GM23338 (cell line): ENCODE data around the gene ITPR2. TPM values are rescaled to one million over a fixed set of nuclear protein-coding genes. Genes with fewer than 3 reads are reported as not detected.

Source experiments
- ATAC-seq: fragments of 200-7000 bp; cut with Tn5 transposase; 3 replicates; pipeline ENCODE4 v1.9.1; 2020
- DNase-seq: peaks from one replicate; pipeline ENCODE4 v3.0.0-alpha.2; 2015; ENCODE audit warnings: low spot score
- H2AFZ ChIP-seq: fragments of 200-600 bp; sonication (generic); 2 replicates; pipeline ENCODE4 v1.8.0; 2016; ENCODE audit warnings: antibody characterized with exemption, mild to moderate bottlenecking, moderate library complexity
- H3F3A ChIP-seq: fragments of 200-600 bp; sonication (generic); replicated peaks from 2 replicates; pipeline ENCODE4 v1.8.0; 2017; ENCODE audit warnings: antibody characterized with exemption, mixed run types, low read depth
- H3K27ac ChIP-seq: fragments of 200-600 bp; sonication (generic); 2 replicates; pipeline ENCODE4 v1.6.1; 2016; ENCODE audit warnings: low read depth
- H3K27me3 ChIP-seq: fragments of 200-600 bp; sonication (generic); 2 replicates; pipeline ENCODE4 v1.8.0; 2016; ENCODE audit warnings: mild to moderate bottlenecking, mixed run types, moderate library complexity; ENCODE audit not compliant: insufficient read depth
- H3K36me3 ChIP-seq: fragments of 200-600 bp; sonication (generic); 2 replicates; pipeline ENCODE4 v1.8.0; 2016; ENCODE audit warnings: mild to moderate bottlenecking; ENCODE audit not compliant: insufficient read depth
- H3K4me1 ChIP-seq: fragments of 200-600 bp; sonication (generic); 2 replicates; pipeline ENCODE4 v1.8.0; 2016; ENCODE audit warnings: mild to moderate bottlenecking, moderate library complexity; ENCODE audit not compliant: insufficient read depth
- H3K4me2 ChIP-seq: fragments of 200-600 bp; sonication (generic); 2 replicates; pipeline ENCODE4 v1.7.1; 2017; ENCODE audit warnings: mixed run types
- H3K4me3 ChIP-seq: fragments of 200-600 bp; sonication (generic); 2 replicates; pipeline ENCODE4 v1.6.1; 2016; ENCODE audit warnings: mixed run types
- H3K79me2 ChIP-seq: fragments of 200-600 bp; sonication (generic); replicated peaks from 2 replicates; pipeline ENCODE4 v1.8.0; 2017; ENCODE audit warnings: mild to moderate bottlenecking; ENCODE audit not compliant: insufficient read depth
- H3K9me2 ChIP-seq: fragments of 200-600 bp; sonication (generic); 2 replicates; pipeline ENCODE4 v1.8.0; 2017; ENCODE audit not compliant: insufficient read depth
- H4K20me1 ChIP-seq: fragments of 200-600 bp; sonication (generic); replicated peaks from 2 replicates; pipeline ENCODE4 v1.8.0; 2017; ENCODE audit warnings: mild to moderate bottlenecking; ENCODE audit not compliant: insufficient read depth
- H3K27ac Mint-ChIP-seq: 2 replicates; pipeline ENCODE4 v1.8.0; 2020; ENCODE audit warnings: inconsistent platforms, mild to moderate bottlenecking, moderate library complexity, mixed read lengths
- H3K27me3 Mint-ChIP-seq: 3 replicates; pipeline ENCODE4 v1.8.0; 2022; ENCODE audit warnings: low read depth, mild to moderate bottlenecking, moderate library complexity, mixed read lengths, inconsistent platforms; ENCODE audit not compliant: insufficient read depth, poor library complexity
- H3K36me3 Mint-ChIP-seq: 3 replicates; pipeline ENCODE4 v1.8.0; 2021; ENCODE audit warnings: low read depth, mild to moderate bottlenecking, inconsistent platforms, moderate library complexity, mixed read lengths
- H3K4me1 Mint-ChIP-seq: 3 replicates; pipeline ENCODE4 v1.8.0; 2020; ENCODE audit warnings: mild to moderate bottlenecking, inconsistent platforms, mixed read lengths
- H3K4me3 Mint-ChIP-seq: 3 replicates; pipeline ENCODE4 v1.8.0; 2021; ENCODE audit warnings: moderate library complexity, mild to moderate bottlenecking, inconsistent platforms, mixed read lengths
- H3K9me3 Mint-ChIP-seq: 3 replicates; pipeline ENCODE4 v1.8.0; 2020; ENCODE audit warnings: moderate library complexity, mild to moderate bottlenecking, inconsistent platforms, mixed read lengths
- CREB1 ChIP-seq: fragments of 250-450 bp; sonication (Bioruptor Pico); IDR thresholded peaks from 2 replicates; pipeline ENCODE4 v1.5.0; 2020; ENCODE audit warnings: low read depth, mild to moderate bottlenecking, moderate library complexity
- CTCF ChIP-seq, 2 experiments: fragments of 200-600 bp in 1 of 2; sonication (generic) in 1 of 2; conservative IDR thresholded peaks; 2 replicates each; pipeline versions ENCODE4 v1.5.1 to v1.6.1; 2016 to 2017; ENCODE audit warnings: antibody characterized with exemption in 2 of 2, low read depth in 2 of 2, mild to moderate bottlenecking in 2 of 2, moderate library complexity in 1 of 2
- ETS1 ChIP-seq: IDR thresholded peaks from 2 replicates; pipeline ENCODE4 v1.6.1; 2016; ENCODE audit warnings: antibody characterized with exemption
- EZH2 ChIP-seq: fragments of 200-600 bp; sonication (generic); IDR thresholded peaks from one replicate; pipeline ENCODE4 v1.8.0; 2017; ENCODE audit warnings: antibody characterized with exemption, mild to moderate bottlenecking, low read depth; ENCODE audit not compliant: unreplicated experiment
- EZH2phosphoT487 ChIP-seq: fragments of 200-600 bp; sonication (generic); IDR thresholded peaks from one replicate; pipeline ENCODE4 v1.8.1; 2018; ENCODE audit warnings: antibody characterized with exemption; ENCODE audit not compliant: unreplicated experiment
- JUNB ChIP-seq: IDR thresholded peaks from one replicate; pipeline ENCODE4 v1.6.1; 2016; ENCODE audit warnings: antibody characterized with exemption; ENCODE audit not compliant: unreplicated experiment
- NANOG ChIP-seq: IDR thresholded peaks from 2 replicates; pipeline ENCODE4 v1.6.1; 2016; ENCODE audit warnings: antibody characterized with exemption, borderline replicate concordance
- POLR2AphosphoS5 ChIP-seq: IDR thresholded peaks from 2 replicates; pipeline ENCODE4 v1.6.1; 2016; ENCODE audit warnings: antibody characterized with exemption, low read depth
- REST ChIP-seq: IDR thresholded peaks from one replicate; pipeline ENCODE4 v1.6.1; 2018; ENCODE audit warnings: antibody characterized with exemption; ENCODE audit not compliant: unreplicated experiment
- STAT1 ChIP-seq: IDR thresholded peaks from one replicate; pipeline ENCODE4 v1.6.1; 2016; ENCODE audit warnings: antibody characterized with exemption; ENCODE audit not compliant: unreplicated experiment
- ZNF114 ChIP-seq: fragments of 250-450 bp; sonication (Bioruptor Pico); IDR thresholded peaks from 2 replicates; pipeline ENCODE4 v1.5.0; 2020; ENCODE audit warnings: mild to moderate bottlenecking, moderate library complexity
- ZNF331 ChIP-seq: fragments of 250-450 bp; sonication (Bioruptor Pico); IDR thresholded peaks from 2 replicates; pipeline ENCODE4 v1.5.0; 2020; ENCODE audit warnings: low read depth, mild to moderate bottlenecking, moderate library complexity
- ZNF462 ChIP-seq: fragments of 250-450 bp; sonication (Bioruptor Pico); IDR thresholded peaks from 2 replicates; pipeline ENCODE4 v1.5.0; 2020; ENCODE audit warnings: mild to moderate bottlenecking, moderate library complexity
- polyA plus RNA-seq: library from polyadenylated mRNA; unstranded; fragments of >200 nt; fragmentation: Nextera tagmentation; extraction: Ambion mirVana; gene quantifications from 2 replicates; pipeline ENCODE4 v1.2.1, GENCODE V29; 2016
- total RNA-seq: library from RNA; depleted of rRNA; stranded (reverse); fragments of >200 nt; shearing (Covaris generic); gene quantifications from 2 replicates; pipeline ENCODE4 v1.2.3, GENCODE V29; 2014

ITPR2 gene
- total and polyA plus RNA-seq, 2 experiments from 2014 or later, result 44.5 to 65.2 TPM

GRCh38 chr12:26551385-26551784 lies 281.6 kb downstream of the ITPR2 start:
- ATAC-seq, result no peak
- no peak overlapping the region for H2AFZ ChIP-seq

More at GRCh38 chr12:26551385-26551784, 281.6 kb downstream of the ITPR2 start:
- Histone ChIP-seq H3K4me2 (no peak overlapping the region), H3K9me2 (no peaks in the 10 kb centered on the region; the same call in 1 of the 2 replicates), H3K4me1 (no peaks in the 10 kb centered on the region), H3K27ac (no peak overlapping the region), H3K27me3 (no peaks in the 10 kb centered on the region), H4K20me1 (no peaks in the 10 kb centered on the region), H3K4me3 (no peak overlapping the region), H3F3A (no peaks in the 10 kb centered on the region), H3K36me3 (peaks cover 7% of the 10 kb centered on the region; the same call in 1 of the 2 replicates), H3K79me2 (no peaks in the 10 kb centered on the region)
- no peaks in the 10 kb centered on the region for H3K4me1 Mint-ChIP-seq
- peaks cover 2% of the 10 kb centered on the region; the same call in 1 of the 3 replicates for H3K9me3 Mint-ChIP-seq
- no peak overlapping the region for H3K4me3 Mint-ChIP-seq
- no peaks in the 10 kb centered on the region for H3K27me3 Mint-ChIP-seq
- TF ChIP-seq REST (no peak), ZNF331 (CRISPR knock-in tag) (no peak), CTCF (conservative IDR thresholded peaks at IDR 0.05; ENCODE audit: low read depth in 2 of 2) (no peak), ZNF462 (CRISPR knock-in tag) (no peak), JUNB (no peak), POLR2AphosphoS5 (no peak), ZNF114 (CRISPR knock-in tag) (no peak), EZH2 (no peak), CREB1 (CRISPR knock-in tag) (no peak), NANOG (no peak), STAT1 (no peak), EZH2phosphoT487 (no peak), ETS1 (no peak)
- no peak for DNase-seq
- no peak overlapping the region for H3K27ac Mint-ChIP-seq
- peaks cover 22% of the 10 kb centered on the region for H3K36me3 Mint-ChIP-seq
